ENCODE data around the gene C2orf92. TPM values are rescaled to one million over a fixed set of nuclear protein-coding genes. Genes with fewer than 3 reads are reported as not detected.

The C2orf92 gene
- total RNA-seq, 6 donors from 2014 or later, result 9.1 to 45.1 (median 23.1) TPM

DNA sequence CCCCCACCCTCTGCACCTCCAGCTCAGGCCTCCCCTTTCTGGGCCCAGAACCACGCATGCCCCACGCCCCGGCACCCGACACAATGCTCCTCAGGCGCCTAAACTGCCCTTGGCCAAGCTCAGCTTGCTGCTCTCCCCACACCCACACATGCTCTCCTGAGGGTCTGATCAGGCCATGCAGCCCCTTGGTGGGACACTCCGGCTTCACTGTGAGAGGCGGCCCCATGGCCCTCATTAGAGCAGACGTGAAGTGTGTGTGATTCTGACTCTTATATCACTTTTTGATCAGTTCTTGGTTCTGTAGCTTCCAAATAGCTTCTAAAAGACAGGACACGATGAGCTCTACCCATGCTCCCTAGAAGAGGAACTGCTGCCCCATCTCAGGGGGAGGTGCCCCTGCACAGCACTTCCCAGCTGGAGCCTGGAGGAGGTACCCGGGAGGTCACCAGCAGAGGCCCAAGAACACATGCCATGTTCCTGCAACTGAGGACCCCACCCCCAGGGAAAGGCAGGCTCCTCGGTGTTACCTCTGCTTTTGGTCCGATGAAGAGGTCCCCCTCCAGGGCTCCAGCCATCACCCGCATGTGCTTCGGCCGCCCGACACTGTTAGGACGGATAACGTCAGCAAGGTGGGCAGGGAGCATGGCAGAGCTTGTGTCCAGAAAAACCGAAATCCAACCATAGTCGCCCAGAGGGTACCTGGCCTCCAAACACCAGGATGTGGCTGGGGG, 9.3 kb upstream of the C2orf92 start:
- TF ChIP-seq POLR2AphosphoS5 (IDR thresholded peaks at IDR 0.05), result no peak
- no peak for TF ChIP-seq POLR2A (IDR thresholded peaks at IDR 0.05)
- no peak for TF ChIP-seq EP300 (IDR thresholded peaks at IDR 0.05)
- TF ChIP-seq CTCF (IDR thresholded peaks at IDR 0.05), result no peak
- H3K36me3 ChIP-seq, result peaks cover 11 to 52% (median 39%) of the 10 kb centered on the region in 4 donors
- WGBS, 2 donors, result 91 to 96% methylated on average over 16 to 19 of the region's 20 CpGs

DNA sequence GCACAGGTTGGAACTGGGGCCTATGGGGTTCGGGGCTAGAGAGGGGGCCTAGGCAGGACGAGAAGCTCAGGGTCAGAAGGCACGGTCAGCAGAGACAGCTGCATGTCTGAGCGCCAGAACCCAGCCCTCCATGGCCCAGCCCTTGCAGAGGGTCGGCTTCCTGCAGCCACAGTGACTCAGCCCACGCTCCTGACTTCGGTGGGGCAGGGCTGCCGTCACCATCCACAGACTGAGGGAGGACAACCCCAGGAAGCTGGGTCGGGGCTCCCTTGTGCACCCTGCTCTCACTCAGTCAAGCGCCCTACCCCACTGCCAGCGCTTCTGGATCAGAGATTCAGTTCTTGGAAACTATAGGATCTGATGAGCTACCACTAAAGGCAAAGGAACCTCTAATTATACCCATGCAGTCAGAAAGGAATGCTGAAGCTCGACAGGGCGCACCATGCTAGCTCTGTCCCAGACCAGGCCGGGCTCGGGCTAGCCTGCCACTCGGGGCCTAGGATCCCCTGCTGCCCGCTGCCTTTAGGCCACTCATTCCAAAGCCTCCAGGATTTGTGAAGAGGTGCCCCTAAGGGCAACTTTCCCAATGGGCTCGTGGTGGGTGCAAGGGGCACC, 8.6 kb upstream of the C2orf92 start:
- 94 to 98% methylated on average over 8 to 13 of the region's 18 CpGs for WGBS, 2 donors
- Histone ChIP-seq H3K27ac (no peak overlapping the region), H3K36me3 (peaks cover 11 to 45% (median 38%) of the 10 kb centered on the region in 4 donors), H3K9me3 (no peaks in the 10 kb centered on the region), H3K27me3 (no peaks in the 10 kb centered on the region), H3K4me1 (peaks cover 12 to 34% (median 30%) of the 10 kb centered on the region in 4 donors), H3K4me3 (no peak overlapping the region)
- TF ChIP-seq POLR2AphosphoS5 (IDR thresholded peaks at IDR 0.05), result no peak
- TF ChIP-seq CTCF (IDR thresholded peaks at IDR 0.05), result no peak
- no peak for TF ChIP-seq EP300 (IDR thresholded peaks at IDR 0.05)
- TF ChIP-seq POLR2A (IDR thresholded peaks at IDR 0.05), result no peak
- ATAC-seq (ENCODE audit: low FRiP score in 2 of 2) (no peak), DNase-seq (peak in 1 of 2 donors; percentile 46)

More for the DNA sequence above, 9.3 kb upstream of the C2orf92 start:
- H3K27ac ChIP-seq, result no peak overlapping the region
- DNase-seq, result peak in 1 of 2 donors; percentile 50
- no peak overlapping the region for H3K4me3 ChIP-seq
- peaks cover 12 to 33% (median 28%) of the 10 kb centered on the region in 4 donors for H3K4me1 ChIP-seq
- H3K9me3 ChIP-seq, result no peaks in the 10 kb centered on the region
- ATAC-seq (ENCODE audit: low FRiP score in 2 of 2), result no peak
- H3K27me3 ChIP-seq, result no peaks in the 10 kb centered on the region

DNA sequence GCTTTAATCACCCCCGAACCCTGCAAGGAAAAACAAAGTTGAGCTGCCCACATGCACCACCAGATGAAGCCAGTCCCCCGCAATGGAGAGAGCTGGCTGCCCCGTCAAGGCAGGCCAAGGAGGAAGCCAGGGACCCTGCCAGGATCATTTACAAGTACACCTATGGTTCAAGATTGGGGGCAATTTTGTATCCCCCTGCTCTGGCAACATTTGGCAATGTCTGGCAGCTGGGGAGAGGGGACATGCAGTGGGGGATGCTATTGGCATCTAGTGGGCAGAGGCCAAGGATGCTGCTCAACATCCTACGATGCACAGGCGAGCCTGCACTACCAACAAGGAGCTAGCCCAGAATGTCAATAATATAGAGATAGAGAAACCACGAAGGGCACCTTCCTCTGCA, 7.6 kb upstream of the C2orf92 start:
- H3K36me3 ChIP-seq, result peaks cover 11 to 35% (median 28%) of the 10 kb centered on the region in 4 donors
- DNase-seq, result no peak
- no peak for TF ChIP-seq POLR2A (IDR thresholded peaks at IDR 0.05)
- no peak for TF ChIP-seq POLR2AphosphoS5 (IDR thresholded peaks at IDR 0.05)
- TF ChIP-seq CTCF (IDR thresholded peaks at IDR 0.05), result no peak
- no peak for TF ChIP-seq EP300 (IDR thresholded peaks at IDR 0.05)
- H3K27ac ChIP-seq, result peak overlapping the region in 3 of 4 donors; percentile 95 to 98 (median 98)
- H3K27me3 ChIP-seq, result no peaks in the 10 kb centered on the region
- no peaks in the 10 kb centered on the region for H3K9me3 ChIP-seq
- WGBS, 2 donors, result 89% methylated on average over 6 of the region's 6 CpGs
- ATAC-seq (ENCODE audit: low FRiP score in 2 of 2), result no peak
- no peak overlapping the region for H3K4me3 ChIP-seq
- H3K4me1 ChIP-seq, result peaks cover 12 to 34% (median 30%) of the 10 kb centered on the region in 4 donors

DNA sequence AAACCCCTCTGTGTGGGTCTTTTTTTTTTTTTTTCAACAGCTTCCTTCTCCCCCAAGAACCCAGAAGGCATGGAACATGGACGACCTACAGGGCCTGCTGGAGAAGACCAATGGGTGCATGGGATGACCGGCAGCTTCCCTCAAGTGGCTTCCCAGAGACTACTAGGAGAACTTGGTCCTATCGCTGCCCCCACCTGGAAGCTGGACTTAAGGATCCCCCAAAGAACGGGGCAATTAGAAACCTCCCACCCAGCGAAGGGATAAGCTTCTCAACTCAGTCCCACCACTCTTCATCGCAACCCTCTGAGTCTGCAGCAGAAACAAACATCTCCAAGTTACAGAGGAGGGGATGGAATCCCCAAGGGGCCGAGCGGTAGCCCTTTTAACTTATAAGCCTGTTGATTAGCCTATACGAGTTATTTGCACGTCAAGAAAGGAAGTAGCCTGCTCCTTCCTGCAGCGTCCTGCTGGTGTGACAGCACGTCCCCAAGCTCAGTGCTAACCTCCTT, 7.1 kb upstream of the C2orf92 start:
- TF ChIP-seq CTCF (IDR thresholded peaks at IDR 0.05) (no peak), POLR2A (IDR thresholded peaks at IDR 0.05) (no peak), POLR2AphosphoS5 (IDR thresholded peaks at IDR 0.05) (peak in 1 of 2 donors; percentile 5)
- H3K4me3 ChIP-seq, result peak overlapping the region; percentile 59 to 93 (median 72)
- no peak for ATAC-seq (ENCODE audit: low FRiP score in 2 of 2)
- no peaks in the 10 kb centered on the region for H3K27me3 ChIP-seq
- H3K9me3 ChIP-seq, result no peaks in the 10 kb centered on the region
- H3K4me1 ChIP-seq, result peaks cover 12 to 34% (median 30%) of the 10 kb centered on the region in 4 donors
- WGBS, 2 donors, result 33 to 37% methylated on average over 9 to 12 of the region's 12 CpGs
- peak overlapping the region; percentile 93 to 98 (median 96) for H3K27ac ChIP-seq
- no peak for DNase-seq
- peaks cover 8 to 30% (median 22%) of the 10 kb centered on the region in 4 donors for H3K36me3 ChIP-seq
